Calu3 (cell line): Measurements from ENCODE around the gene SLC24A1. TPM values are rescaled to one million over a fixed set of nuclear protein-coding genes. Genes with fewer than 3 reads are reported as not detected.
"Not testable (repeated sequence)": the region's sequence is repeated elsewhere in the genome, so short reads cannot be mapped to it uniquely, and the experiment has no call there.

Source experiments
- BruUV-seq: library from RNA; stranded (reverse); fragments of 400-500 nt; replicated peaks from 2 replicates; lab custom pipeline; 2021; lab: Mats Ljungman, UMichigan
- CTCF ChIA-PET: fragments of 300-600 bp; sonication (Branson Sonifier 250); formaldehyde crosslinking; loops from one replicate; lab custom pipeline; 2022; ENCODE audit warnings: antibody characterized with exemption; lab: Charles Lee
- DNase-seq: peaks from one replicate; pipeline ENCODE4 v3.0.0; 2022
- H3K27ac Mint-ChIP-seq: one replicate; pipeline ENCODE4 v1.8.0; 2022; ENCODE audit warnings: mixed read lengths; ENCODE audit not compliant: unreplicated experiment
- H3K27me3 Mint-ChIP-seq: one replicate; pipeline ENCODE4 v1.8.0; 2022; ENCODE audit warnings: mixed read lengths; ENCODE audit not compliant: unreplicated experiment
- H3K36me3 Mint-ChIP-seq: one replicate; pipeline ENCODE4 v1.8.0; 2022; ENCODE audit warnings: mild to moderate bottlenecking, moderate library complexity, mixed read lengths; ENCODE audit not compliant: insufficient read depth, unreplicated experiment
- H3K4me1 Mint-ChIP-seq: one replicate; pipeline ENCODE4 v1.8.0; 2022; ENCODE audit warnings: mild to moderate bottlenecking, low read depth, mixed read lengths; ENCODE audit not compliant: unreplicated experiment
- H3K4me3 Mint-ChIP-seq: one replicate; pipeline ENCODE4 v1.8.0; 2022; ENCODE audit warnings: mild to moderate bottlenecking, low read depth, moderate library complexity, mixed read lengths; ENCODE audit not compliant: unreplicated experiment
- H3K9me3 Mint-ChIP-seq: one replicate; pipeline ENCODE4 v1.8.0; 2022; ENCODE audit warnings: low read depth, mixed read lengths; ENCODE audit not compliant: unreplicated experiment
- intact Hi-C: fragments of 100-400 bp; cut with micrococcal nuclease; formaldehyde crosslinking; loops from one replicate; pipeline ENCODE4 v1.10.0; 2022; ENCODE audit not compliant: unreplicated experiment
- total RNA-seq: library from RNA; stranded (reverse); gene quantifications from 2 replicates; pipeline ENCODE4 v1.2.3, GENCODE V29; 2022
- TF ChIP-seq, protein P1 (sequence below): fragments of 200-600 bp; IDR thresholded peaks from one replicate; pipeline ENCODE4 v1.8.0; 2022; ENCODE audit warnings: antibody characterized with exemption; ENCODE audit not compliant: unreplicated experiment

The SLC24A1 gene
- total RNA-seq, 1 experiment from 2014 or later = 9.0 TPM

DNA sequence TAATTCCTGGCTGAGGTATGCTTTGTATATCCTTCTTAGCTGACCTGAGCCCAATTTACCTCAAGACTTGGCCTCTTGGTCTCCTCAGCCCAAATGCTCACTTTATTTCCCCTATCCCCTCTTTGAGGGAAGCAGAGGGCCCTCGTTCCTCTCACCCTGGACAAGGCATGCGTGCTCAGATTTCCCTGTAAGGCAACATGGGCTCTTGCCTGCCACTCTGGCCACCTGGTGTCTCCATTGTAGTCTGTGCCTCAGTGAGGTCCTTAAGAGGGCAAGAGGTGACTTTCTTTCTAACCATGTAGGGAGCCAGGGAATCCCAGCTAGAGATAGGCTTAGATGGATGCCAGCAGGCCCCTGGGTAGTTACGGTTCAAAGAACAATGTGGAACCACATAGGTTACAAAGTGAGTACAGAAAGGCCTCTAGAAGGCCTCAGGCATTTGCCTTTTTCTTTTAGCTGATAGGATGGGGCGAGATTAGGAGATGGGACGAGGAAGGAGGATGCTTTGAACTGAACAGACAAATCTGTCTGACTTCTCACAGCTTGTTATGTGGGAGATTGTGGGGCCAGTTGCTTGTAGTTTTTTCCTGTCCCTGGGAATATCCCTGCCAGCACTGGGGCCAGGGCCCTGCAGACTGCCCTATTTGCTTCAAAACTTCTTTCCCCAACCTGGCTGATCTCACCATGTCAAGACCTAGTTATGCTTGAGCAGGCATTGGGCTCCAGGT is 9.7 kb upstream of the SLC24A1 start:
- intact Hi-C loops = no loop called here
- no peaks in the 10 kb centered on the region for H3K9me3 Mint-ChIP-seq
- no TSS peak for BruUV-seq
- H3K4me3 Mint-ChIP-seq = peak overlapping the region; percentile 78
- CTCF ChIA-PET = interaction anchor here (1.7 kb wide), 1 partner anchor 212 kb away, joined by 3 read pairs; no protein-coding TSS in a partner anchor
- no peaks in the 10 kb centered on the region for H3K27me3 Mint-ChIP-seq
- peak; percentile 9 for DNase-seq
- TF ChIP-seq, protein P1, sequence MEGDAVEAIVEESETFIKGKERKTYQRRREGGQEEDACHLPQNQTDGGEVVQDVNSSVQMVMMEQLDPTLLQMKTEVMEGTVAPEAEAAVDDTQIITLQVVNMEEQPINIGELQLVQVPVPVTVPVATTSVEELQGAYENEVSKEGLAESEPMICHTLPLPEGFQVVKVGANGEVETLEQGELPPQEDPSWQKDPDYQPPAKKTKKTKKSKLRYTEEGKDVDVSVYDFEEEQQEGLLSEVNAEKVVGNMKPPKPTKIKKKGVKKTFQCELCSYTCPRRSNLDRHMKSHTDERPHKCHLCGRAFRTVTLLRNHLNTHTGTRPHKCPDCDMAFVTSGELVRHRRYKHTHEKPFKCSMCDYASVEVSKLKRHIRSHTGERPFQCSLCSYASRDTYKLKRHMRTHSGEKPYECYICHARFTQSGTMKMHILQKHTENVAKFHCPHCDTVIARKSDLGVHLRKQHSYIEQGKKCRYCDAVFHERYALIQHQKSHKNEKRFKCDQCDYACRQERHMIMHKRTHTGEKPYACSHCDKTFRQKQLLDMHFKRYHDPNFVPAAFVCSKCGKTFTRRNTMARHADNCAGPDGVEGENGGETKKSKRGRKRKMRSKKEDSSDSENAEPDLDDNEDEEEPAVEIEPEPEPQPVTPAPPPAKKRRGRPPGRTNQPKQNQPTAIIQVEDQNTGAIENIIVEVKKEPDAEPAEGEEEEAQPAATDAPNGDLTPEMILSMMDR = no peak
- H3K4me1 Mint-ChIP-seq = peaks cover 11% of the 10 kb centered on the region
- peaks cover 27% of the 10 kb centered on the region for H3K36me3 Mint-ChIP-seq
- peak overlapping the region; percentile 90 for H3K27ac Mint-ChIP-seq

DNA sequence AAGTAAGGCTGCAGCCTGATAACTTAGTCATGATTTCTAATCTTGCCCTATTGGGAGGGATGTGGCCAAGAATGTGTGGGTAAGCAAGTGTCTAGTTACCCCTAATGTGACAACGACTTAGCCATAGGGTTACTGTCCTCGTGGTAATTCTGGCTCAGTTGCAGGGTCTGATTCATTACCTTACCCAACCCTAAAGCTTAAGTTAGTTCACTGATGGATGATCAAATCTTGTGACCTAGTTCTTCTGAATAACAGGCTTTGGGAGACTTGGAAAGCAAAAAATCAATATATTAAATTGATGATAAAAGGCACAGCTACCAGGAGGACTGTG is 9.2 kb upstream of the SLC24A1 start:
- no peak for DNase-seq
- H3K9me3 Mint-ChIP-seq = no peaks in the 10 kb centered on the region

DNA sequence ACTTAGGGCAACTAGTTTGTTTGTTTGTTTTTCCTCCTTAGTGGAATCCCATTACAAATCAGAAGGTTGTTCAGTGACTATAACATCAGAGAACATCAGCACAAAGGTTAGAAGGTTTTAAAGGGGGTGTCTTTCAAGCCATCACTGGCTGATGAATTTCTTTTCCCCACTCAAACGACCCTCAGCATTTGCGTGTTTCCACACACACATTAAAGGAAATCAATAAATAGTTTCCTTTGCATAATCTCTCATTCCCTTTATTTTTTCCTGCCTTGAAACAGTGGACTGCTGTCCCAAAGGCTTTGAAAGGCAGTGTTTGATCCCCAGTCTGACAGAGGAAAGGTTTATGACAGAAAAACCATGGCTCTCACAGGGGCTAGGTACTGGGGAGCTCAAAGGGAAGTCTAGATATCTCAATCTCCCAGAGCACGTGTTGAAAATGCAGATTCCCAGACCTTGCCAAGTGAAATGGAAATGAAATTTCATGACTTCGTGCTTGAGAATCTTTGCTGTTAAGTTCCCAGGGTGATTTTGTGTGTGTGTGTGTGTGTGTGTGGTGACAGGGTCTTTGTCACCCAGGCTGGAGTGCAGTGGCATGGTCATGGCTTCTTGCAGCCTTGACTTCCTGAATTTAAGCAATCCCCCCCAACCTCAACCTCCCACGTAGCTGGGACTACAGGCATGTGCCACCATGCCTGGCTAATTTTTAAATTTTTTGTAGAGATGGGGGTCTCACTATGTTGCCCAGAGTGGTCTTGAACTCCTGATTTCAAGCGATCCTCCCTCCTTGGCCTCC is 8.6 kb upstream of the SLC24A1 start:
- Mint-ChIP-seq H3K27ac (no peak overlapping the region), H3K27me3 (no peaks in the 10 kb centered on the region), H3K4me3 (no peak overlapping the region), H3K4me1 (peaks cover 11% of the 10 kb centered on the region), H3K36me3 (peaks cover 27% of the 10 kb centered on the region), H3K9me3 (no peaks in the 10 kb centered on the region)
- DNase-seq = no peak
- intact Hi-C loops = loop anchor here (1.0 kb wide), 1 partner anchor 20 kb away; no protein-coding TSS in a partner anchor
- TF ChIP-seq, protein P1 = no peak
- no TSS peak for BruUV-seq
- CTCF ChIA-PET = interaction anchor here (1.7 kb wide), 1 partner anchor 211 kb away, joined by 3 read pairs; no protein-coding TSS in a partner anchor

More for the DNA sequence above, 9.2 kb upstream of the SLC24A1 start:
- CTCF ChIA-PET = interaction anchor here (1.7 kb wide), 1 partner anchor 212 kb away, joined by 3 read pairs; no protein-coding TSS in a partner anchor
- Mint-ChIP-seq H3K36me3 (peaks cover 27% of the 10 kb centered on the region), H3K27me3 (no peaks in the 10 kb centered on the region), H3K27ac (no peak overlapping the region), H3K4me3 (peak overlapping the region; percentile 78), H3K4me1 (peaks cover 11% of the 10 kb centered on the region)
- TF ChIP-seq, protein P1 = no peak
- BruUV-seq = no TSS peak
- intact Hi-C loops = no loop called here

DNA sequence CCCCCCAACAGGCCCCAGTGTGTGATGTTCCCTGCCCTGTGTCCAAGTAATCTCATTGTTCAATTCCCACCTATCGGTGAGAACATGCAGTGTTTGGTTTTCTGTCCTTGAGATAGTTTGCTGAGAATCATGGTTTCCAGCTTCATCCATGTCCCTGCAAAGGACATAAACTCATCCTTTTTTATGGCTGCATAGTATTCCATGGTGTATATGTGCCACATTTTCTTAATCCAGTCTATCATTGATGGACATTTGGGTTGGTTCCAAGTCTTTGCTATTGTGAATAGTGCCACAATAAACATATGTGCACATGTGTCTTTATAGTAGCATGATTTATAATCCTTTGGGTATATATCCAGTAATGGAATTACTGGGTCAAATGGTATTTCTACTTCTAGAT is 5.9 kb upstream of the SLC24A1 start:
- H3K4me1 Mint-ChIP-seq = peaks cover 11% of the 10 kb centered on the region
- H3K27ac Mint-ChIP-seq, H3K27me3 Mint-ChIP-seq, H3K9me3 Mint-ChIP-seq, DNase-seq, intact Hi-C loops, H3K4me3 Mint-ChIP-seq, CTCF ChIA-PET, BruUV-seq: not testable (repeated sequence)
- H3K36me3 Mint-ChIP-seq = peaks cover 13% of the 10 kb centered on the region
